ENCODE data around the gene CCNB1IP1.

DNA sequence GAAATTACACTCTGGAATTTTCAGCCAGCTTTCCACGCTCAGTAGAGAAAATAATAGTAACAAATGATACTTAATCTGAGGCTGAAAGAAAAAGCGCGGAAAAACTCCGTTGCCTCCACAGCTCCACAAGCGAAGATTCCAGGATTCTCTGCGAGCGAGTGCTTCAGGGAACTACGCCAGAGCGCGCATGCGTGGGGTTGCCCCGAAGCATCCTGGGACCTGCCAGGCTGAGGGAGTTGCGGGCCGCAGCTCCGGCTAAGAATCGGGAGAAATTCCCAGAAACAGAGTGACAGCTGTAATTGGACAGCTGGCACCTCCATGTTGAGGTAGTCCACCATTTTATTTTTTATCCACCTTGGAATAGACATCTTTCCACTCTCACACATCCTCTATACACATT lies 15.4 kb downstream of the CCNB1IP1 start:
- TF ChIP-seq, protein P1, sequence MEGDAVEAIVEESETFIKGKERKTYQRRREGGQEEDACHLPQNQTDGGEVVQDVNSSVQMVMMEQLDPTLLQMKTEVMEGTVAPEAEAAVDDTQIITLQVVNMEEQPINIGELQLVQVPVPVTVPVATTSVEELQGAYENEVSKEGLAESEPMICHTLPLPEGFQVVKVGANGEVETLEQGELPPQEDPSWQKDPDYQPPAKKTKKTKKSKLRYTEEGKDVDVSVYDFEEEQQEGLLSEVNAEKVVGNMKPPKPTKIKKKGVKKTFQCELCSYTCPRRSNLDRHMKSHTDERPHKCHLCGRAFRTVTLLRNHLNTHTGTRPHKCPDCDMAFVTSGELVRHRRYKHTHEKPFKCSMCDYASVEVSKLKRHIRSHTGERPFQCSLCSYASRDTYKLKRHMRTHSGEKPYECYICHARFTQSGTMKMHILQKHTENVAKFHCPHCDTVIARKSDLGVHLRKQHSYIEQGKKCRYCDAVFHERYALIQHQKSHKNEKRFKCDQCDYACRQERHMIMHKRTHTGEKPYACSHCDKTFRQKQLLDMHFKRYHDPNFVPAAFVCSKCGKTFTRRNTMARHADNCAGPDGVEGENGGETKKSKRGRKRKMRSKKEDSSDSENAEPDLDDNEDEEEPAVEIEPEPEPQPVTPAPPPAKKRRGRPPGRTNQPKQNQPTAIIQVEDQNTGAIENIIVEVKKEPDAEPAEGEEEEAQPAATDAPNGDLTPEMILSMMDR (IDR thresholded peaks at IDR 0.05), result no peak
- TF ChIP-seq POLR2A (IDR thresholded peaks at IDR 0.05), result no peak
